Dedifferentiated amniotic fluid mesenchymal stem cell (primary cell): ENCODE measurements around the gene PABPN1.
"Not testable (repeated sequence)": the region's sequence is repeated elsewhere in the genome, so short reads cannot be mapped to it uniquely, and the experiment has no call there.

Experiments
- DNase-seq: peaks from one replicate; pipeline ENCODE4 v3.0.0-alpha.2; 2016; ENCODE audit errors: extremely low spot score

The PABPN1 gene, protein sequence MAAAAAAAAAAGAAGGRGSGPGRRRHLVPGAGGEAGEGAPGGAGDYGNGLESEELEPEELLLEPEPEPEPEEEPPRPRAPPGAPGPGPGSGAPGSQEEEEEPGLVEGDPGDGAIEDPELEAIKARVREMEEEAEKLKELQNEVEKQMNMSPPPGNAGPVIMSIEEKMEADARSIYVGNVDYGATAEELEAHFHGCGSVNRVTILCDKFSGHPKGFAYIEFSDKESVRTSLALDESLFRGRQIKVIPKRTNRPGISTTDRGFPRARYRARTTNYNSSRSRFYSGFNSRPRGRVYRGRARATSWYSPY

DNA sequence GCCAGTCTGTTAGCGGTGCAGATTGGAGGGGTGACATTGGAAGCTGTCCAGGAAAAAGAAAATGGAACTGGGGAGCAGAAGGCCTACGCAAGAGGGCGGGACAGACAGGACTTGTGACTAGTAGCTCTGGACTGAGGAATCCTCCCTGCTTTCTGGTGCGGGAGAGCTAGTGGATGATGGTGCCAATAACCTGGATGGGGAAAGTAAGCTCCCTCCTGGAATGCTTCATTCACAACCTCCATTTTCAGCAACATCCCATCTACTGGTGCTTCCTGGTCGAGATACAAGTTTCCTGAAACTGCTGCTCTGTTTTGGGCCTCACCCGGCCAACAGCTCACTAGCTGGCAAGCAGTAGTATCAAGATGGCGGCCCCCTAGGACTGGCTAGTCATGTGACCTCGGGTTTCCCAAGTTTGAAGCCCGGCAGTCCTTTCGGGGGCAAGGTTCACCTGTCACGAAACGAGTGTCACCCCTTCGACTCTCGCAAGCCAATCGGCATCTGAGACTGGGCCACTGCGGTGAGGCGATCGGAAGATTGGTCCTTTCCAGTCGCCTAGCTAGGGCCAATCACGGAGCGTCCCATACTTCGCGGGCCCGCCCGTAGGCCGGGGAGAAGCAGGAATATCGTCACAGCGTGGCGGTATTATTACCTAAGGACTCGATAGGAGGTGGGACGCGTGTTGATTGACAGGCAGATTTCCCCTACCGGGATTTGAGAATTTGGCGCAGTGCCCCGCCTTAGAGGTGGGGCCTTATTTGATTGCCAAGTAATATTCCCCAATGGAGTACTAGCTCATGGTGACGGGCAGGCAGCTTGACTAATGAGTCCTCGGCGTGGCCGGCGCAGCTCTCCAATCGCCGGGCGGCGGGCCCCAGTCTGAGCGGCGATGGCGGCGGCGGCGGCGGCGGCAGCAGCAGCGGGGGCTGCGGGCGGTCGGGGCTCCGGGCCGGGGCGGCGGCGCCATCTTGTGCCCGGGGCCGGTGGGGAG lies at the start of gene PABPN1:
Gene PABPN1 (plus strand): TSS at position 874 of the 988 bp plus-strand sequence. CDS start 13 bp downstream, at position 887.
- peak; percentile 100 for DNase-seq

DNA sequence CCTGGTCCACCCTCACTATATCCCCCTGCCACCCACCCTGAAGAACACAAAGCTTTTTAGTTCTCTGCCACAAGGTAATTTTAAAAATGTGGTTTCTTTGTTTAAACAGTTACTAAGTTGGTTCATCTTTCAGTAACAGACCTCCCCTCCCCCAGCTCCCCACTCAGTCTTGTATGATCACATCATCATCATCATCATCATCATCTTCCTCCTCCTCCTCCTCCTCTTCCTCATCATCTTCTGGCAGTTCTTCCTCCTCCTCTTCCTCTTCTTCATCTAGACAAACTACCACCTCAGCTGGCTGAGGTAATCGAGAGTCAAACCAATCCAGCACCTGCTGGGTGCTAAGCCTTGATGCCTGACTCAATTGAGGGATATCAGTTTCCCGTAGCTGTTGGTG lies 45.8 kb upstream of the PABPN1 start:
- no peak for DNase-seq

DNA sequence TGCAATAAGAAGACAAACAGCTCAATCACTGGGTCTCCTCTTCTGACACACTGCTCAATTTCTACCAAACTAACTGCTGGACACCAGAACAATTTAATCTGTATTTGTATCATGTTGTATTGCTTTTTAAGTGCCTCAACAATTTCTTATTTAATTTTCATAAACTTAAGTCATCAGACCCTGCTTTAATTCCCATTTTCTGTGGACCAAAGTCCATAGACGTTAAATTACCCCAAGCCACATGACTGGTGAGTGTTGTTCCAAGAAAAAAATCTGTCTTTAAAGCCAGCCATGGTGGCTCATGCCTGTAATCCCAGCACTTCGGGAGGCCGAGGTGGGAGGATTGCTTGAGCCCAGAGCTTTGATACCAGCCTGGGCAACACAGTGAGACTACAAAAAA lies 44.1 kb upstream of the PABPN1 start:
- no peak for DNase-seq

DNA sequence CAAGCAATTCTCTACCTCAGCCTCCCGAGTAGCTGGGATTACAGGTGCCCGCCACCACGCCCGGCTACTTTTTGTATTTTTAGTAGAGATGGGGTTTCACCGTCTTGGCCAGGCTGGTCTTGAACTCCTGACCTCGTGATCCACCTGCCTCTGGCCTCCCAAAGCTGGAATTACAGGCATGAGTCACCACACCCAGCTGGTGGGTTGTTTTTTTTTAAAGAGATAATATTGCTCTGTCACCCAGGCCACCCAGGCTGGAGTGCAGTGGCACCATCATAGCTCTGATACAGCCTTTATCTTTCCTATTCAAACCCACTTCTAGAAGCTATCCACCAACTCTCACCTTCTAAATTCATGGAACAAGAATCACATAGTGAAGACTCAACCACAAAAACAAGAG lies 43.3 kb upstream of the PABPN1 start:
- not testable (repeated sequence) for DNase-seq

DNA sequence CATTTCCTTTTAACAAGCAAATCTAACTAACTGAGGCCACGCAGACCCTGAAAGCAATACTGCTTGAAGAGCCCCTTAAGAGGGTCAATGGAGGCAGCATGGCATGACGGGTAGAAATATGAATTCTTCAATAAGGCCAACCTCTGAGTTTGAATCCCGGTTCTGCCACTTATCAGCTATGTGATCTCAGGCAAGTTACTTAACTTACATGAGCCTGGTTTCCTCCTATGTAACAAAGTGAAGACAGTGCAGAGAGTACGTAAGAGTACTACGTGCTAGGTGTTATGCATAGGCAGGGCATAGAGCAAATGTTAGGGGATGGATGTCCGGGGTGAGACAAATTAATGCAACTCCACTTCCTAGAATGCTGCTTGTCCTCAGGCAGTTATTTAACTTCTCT lies 40.0 kb upstream of the PABPN1 start:
- DNase-seq: no peak

DNA sequence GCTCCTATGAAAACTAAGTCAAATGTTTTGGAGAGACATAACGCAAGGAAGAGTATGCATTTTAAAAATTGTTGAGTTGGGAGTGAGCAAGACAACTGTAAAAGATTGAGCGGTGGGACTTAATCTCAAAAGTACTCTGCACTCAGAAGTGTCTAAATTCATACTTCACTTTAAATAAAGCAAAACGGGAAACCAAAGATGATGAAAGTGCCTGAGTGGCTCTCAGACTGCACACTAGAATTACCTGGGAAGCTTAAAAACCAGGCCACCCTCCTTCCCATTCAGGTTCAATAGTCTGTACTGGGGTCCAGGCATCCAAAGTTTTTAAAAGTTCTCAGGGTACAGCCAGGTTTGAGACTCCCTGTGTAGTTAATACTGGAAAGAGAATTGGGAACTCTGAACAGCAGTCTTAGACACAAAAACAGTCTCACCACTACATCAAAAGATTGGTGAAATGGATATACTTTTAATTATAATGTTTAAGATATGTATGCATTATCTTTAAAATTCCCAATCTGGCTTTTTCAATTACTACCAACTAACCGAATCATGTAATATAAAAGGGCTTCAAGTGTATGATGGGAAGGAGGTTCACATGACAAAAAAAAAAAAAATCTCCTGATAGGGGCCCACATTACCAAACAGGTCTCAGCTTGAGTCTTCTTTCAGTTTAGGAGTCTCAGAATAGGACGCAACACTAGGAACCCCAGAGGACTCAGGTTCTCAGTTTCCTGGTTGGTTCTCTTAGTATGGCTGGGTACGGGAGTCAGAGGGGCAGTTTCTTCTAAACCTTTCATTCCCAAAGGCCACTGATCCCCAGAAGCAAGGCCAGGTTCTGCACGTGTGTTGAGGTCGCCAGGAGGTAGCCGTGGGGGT lies 36.4 kb upstream of the PABPN1 start:
- DNase-seq: peak; percentile 23

DNA sequence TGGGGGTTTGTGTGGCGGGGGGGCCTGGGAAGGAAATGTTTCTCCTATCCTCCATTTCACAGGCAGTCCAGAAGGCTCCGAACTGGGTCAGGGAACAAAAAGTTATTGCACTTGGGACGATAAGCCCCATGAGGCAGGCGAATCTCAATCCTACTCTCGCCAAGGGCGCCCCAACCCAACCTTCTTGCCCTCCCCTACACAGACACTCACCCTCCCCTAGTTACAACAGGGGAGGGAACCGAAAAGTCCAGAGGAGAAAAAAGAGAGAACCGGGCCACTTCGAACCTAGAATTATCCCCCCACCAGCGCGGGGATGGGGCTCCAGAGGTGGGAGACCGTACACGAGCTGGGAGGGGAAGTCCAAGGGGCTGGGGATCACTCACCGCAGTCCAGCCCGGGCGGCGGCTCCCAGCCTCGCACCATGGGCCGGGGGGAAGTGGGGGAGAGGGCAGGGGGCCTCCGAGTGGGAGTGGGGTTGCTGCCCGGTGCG lies 35.7 kb upstream of the PABPN1 start:
- no peak for DNase-seq

DNA sequence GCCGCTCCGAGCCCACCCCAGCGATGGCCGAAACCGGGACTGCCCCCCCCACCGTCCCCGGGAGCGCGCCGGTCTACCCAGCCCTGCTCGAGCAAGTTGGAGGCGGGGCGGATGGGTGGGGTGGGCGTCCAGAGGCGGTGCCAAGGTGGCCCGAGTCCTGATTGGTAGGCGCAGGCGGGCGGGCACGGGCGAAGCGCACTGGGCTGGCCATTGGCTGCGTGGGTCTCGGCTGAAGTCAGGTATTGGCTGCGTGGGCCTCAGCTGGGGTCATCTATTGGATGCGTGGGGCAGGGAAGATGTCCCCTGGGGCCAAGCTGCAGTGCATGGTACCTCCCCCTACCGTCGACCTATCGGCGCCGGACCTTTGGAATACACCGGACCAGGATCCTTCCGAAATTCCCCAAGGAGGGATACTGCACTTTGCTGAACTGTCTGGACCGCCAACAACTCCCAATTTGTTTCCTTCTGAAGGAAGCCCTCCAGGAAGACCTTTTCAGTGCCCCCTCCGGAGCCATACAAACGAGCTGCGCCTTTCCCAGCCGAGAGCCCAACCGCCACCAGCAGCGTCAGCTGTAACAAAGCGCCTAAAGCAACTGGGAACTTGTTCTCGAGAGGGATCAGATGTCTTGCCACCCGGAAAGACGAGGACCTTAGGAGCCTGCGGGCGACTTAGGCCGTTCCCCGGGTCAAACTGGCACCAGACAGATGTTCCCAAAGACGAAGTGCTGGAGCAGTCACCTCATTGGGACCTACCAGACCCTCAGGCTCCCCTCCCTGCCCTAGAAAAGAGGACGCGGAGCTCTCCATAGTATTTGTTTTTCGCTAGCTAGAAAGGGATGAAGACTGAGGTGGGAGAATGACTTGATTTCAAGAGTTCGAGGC lies 35.0 kb upstream of the PABPN1 start, which contains the start of gene HOMEZ:
Gene HOMEZ (minus strand): TSS at position 113 of the 882 bp plus-strand sequence. CDS start 180 bp downstream, outside the sequence.
- peak; percentile 97 for DNase-seq

DNA sequence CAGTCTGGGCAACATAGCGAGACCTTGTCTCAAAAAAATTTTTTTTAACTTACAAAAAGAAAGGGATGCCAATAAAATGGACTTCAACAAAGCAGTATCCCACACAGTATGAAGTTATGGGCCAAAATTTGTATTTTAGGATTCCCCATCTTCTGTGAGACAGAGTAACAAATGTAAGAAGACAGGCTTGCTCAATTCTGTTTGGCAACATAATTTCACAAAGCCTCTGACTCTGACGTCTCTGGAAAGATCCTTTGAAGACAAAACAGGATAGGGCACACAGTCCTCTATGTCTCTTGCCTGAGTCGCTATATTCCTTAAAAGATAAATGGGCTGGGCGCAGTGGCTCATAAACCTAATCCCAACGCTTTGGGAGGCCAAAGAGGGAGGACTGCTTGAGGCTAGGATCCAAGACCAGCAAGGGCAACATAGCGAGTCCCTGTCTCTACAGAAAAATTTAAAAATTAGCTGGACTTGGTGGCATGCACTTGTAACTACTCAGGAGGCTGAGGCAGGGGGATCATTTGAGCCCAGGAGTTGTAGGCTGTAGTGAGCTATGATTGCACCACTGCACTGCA lies 34.3 kb upstream of the PABPN1 start:
- DNase-seq: no peak

DNA sequence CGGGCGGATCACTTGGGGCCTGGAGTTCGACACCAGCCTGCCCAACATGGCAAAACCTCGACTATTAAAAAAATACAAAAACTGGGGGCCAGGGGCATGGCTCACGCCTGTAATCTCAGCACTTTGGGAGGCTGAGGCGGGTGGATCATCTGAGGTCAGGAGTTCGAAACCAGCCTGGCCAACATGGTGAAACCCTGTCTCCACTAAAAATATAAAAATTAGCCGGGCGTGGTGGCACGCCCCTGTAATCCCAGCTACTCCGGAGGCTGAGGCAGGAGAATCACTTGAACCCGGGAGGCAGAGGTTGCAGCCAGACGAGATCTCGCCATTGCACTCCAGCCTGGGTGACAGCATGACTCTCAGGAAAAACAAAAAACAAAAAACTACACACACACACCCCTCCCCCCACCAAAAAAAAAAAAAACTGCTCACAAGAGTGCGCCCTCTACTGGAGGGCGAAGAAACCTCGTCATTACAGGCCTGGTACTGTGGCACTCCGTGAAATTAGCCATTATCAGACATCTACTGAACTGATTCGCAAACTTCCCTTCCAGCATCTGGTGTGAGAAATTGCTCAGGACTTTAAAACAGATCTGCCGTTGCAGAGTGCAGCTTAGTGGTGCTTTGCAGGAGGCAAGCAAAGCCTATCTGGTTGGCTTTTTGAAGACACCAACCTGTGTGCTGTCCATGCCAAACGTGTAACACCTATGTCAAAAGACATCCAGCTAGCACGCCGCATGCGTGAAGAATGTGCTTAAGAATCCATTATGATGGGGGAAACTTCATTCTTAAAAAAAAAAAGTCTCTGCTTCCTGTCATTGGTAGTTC lies 26.3 kb upstream of the PABPN1 start:
- peak; percentile 41 for DNase-seq

DNA sequence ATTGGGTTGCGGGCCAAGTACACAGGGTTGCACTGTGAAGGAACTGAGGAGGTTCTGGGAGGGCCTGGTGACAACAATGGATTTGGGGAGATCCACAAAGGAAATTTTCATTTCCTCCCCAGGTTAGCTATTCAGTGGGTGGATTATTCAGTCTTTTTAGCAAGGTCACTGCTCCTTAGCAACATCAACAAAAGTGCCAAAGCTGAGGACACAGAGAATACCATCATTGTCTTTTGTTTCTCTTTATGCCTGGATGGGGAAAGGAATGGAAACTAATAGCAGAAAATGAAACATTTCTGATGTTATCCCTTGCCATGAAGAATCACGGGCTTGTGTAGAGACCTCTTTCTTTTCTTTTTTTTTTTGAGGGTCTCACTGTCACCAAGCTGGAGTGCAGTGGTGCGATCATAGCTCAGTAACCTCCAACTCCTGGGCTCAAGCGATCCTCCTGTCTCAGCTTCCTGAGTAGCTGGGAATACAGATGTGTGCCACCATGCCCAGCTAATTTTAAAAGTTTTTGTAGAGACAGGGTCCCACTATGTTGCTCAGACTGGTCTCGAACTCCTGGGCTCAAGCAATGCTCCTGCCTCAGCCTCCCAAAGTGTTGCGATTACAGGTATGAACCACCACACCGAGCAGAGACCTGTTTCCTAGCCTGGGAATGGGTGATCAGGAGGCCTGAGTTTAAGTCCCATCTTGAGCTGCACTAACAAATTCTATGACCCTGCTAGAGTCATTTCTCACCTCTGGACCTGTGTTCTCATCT lies 25.1 kb upstream of the PABPN1 start:
- no peak for DNase-seq

DNA sequence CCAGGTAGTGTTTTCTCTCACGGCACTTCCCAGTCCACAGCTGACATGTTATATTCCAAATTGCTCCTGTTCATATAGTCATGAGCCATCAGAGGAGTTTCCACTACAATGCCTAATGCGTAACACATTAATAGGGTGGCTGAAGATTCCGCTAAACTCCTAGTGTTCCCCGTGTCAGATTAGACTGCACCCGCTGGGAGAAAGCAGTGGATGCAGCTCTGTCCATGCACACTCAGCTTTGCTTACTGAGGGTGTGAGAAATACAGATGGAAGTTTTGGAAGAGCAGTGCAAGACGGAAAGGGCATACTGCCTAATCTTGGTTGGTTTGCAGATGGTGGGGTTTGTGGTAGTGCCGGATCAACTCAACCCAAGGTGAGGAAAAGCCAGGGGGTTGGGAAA lies 24.2 kb upstream of the PABPN1 start:
- DNase-seq: no peak

DNA sequence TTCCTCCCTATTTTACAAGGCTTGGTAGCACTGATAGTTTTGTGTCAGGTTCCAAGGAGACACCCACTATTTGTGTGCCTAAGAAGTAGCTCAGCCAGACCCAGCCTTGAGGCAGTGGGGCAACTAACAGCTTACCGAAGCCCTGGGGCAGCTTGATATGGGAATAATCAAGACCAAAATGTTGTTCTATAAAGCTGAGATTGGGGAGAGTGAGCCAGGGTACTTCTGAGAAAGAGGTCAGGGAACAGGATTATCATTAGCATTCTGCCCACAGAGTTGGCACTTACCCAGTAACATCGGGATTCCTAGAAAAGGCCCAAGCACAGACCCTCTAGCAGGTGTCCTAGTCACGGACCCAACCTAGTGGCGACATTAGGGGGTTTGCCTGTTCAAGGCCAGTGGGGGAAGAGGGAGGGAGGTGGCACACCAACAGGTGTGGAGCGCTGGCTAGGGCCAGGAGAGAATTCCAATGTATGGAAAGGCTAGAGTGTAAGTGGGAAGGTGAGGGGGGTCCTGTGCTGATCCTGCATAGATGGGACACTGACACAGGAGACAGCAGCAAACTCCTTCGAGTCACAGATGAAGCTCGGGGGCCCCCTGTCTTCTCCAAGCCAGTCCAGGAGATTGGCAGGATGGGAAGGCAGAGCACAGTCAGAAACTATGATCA lies 23.5 kb upstream of the PABPN1 start:
- DNase-seq: no peak

DNA sequence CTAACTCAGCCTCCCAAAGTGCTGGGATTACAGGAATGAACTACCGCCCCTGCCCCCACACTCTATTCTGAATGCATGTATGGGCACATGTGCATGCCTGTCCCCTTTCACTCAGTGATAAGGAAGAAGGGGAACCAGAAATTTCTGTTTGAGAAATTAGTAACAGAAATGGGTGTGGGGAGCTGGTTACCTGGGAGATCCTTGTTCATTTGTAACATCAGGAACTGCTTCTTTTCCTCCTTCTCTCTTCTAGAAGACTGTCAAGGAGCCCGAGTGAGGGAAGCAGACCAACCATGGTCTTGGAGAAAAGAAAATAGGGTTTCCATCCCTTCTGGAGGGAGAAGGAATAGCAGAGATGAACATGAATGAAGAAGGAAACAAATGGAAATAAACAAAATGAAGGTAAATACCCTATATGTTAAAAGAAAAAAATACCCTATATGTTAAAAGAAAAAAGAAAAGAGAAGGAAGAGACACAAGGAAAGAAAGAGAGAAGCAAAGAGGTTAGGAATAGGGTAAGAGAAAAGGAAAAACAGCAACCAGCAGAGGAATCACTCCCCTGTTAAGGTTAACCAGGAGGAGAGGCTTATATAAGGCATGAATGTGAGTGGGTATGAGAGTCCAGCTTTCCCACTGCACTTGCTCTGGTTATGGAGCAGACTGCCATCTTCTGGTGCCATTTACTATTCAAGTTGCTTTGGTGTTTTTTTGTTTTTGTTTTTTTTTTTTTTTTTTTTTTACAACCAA lies 21.9 kb upstream of the PABPN1 start:
- DNase-seq: peak; percentile 59

DNA sequence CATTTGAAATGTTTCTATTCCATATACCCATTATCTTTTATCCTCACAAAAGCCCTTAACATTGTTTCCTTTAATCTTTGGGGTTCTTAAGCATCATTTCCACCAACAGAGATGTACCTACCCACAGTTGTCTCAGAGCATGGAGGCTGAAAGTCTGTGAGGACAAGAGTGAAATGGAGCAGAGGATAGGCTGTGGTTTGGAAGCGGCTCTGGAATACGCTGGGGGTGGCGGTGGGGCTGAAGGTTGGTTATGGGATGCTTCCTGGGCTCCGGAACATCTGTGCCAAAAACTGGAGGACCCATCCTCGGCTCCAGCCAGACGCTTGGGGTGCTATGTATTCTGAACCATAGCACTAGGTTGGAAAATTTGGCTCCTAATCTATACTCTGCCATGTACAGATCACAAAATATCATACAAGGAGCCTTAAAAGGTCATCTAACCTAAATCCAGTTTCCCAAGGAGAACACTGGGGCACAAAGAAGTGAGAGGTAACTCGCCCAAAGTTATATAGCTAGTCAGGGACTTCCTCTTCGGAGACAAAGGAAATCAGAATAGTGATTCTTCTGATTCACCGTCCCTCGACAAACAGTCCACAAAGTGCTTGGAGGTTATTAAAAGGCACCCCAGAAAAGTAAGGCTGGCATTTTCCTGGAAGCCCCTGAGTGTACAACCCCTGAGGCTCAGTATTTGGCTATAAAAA lies 21.1 kb upstream of the PABPN1 start:
- DNase-seq: no peak

DNA sequence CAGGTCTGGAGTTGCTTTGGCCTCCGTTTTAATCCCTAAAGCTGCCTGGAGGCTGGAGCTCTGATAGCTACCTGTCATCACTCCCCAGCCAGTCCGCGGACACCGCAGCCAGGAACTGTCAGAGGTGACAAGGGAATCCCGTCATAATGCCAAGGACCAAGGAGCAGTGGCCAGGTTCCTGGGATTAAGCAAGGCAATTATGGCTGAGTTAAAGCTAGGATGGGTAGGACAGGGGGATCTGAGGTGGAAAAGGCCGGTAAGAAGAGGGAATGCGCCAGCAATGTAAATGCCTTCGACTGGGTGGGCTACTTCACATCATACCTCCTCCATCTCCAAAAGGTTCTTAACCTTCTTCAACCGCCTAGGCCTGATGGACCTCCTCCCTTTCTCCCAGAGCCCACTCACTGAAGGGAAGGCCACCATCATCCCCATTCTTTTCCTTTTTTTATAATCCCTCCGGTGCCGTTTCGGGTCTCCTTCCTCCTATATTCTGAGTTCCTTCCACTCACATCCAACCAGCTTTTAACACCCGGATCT lies 20.5 kb upstream of the PABPN1 start:
- peak; percentile 22 for DNase-seq
